GM12864 (cell line): ENCODE measurements around the gene ACAA1.

ENCODE experiments used
- DNase-seq: peaks from one replicate; pipeline ENCODE4 v3.0.0-alpha.2; 2011; ENCODE audit warnings: low read depth
- H3K4me3 ChIP-seq: 2 replicates; pipeline ENCODE4 v1.5.1; 2011; ENCODE audit warnings: mild to moderate bottlenecking, low read depth, low read length, control low read depth
- TF ChIP-seq, protein P1 (sequence below): IDR thresholded peaks from 2 replicates; pipeline ENCODE4 v1.5.1; 2011; ENCODE audit warnings: low read depth, mild to moderate bottlenecking, moderate library complexity, low read length, control low read depth, inconsistent platforms; ENCODE audit errors: missing control alignments

The ACAA1 gene

DNA sequence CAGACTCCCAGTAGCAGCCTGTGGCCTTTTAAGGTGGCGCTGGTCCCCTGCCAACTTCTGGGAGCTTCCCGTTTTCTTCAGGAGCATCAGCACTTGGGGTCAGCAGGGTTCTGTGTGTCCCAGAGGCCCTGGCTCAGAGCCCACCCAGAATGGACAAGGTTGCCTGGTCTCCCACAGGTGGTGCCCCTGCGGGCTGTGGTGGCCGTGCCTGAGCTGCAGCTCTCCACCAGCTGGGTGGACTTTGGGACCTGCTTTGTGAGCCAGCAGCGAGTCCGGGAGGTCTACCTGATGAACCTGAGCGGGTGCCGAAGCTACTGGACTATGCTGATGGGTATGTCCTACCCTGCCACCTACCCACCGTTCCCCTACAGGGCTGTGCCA is 15.5 kb downstream of the ACAA1 start:
- DNase-seq, result no peak
- TF ChIP-seq, protein P1, sequence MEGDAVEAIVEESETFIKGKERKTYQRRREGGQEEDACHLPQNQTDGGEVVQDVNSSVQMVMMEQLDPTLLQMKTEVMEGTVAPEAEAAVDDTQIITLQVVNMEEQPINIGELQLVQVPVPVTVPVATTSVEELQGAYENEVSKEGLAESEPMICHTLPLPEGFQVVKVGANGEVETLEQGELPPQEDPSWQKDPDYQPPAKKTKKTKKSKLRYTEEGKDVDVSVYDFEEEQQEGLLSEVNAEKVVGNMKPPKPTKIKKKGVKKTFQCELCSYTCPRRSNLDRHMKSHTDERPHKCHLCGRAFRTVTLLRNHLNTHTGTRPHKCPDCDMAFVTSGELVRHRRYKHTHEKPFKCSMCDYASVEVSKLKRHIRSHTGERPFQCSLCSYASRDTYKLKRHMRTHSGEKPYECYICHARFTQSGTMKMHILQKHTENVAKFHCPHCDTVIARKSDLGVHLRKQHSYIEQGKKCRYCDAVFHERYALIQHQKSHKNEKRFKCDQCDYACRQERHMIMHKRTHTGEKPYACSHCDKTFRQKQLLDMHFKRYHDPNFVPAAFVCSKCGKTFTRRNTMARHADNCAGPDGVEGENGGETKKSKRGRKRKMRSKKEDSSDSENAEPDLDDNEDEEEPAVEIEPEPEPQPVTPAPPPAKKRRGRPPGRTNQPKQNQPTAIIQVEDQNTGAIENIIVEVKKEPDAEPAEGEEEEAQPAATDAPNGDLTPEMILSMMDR, result no peak
- no peak overlapping the region for H3K4me3 ChIP-seq

DNA sequence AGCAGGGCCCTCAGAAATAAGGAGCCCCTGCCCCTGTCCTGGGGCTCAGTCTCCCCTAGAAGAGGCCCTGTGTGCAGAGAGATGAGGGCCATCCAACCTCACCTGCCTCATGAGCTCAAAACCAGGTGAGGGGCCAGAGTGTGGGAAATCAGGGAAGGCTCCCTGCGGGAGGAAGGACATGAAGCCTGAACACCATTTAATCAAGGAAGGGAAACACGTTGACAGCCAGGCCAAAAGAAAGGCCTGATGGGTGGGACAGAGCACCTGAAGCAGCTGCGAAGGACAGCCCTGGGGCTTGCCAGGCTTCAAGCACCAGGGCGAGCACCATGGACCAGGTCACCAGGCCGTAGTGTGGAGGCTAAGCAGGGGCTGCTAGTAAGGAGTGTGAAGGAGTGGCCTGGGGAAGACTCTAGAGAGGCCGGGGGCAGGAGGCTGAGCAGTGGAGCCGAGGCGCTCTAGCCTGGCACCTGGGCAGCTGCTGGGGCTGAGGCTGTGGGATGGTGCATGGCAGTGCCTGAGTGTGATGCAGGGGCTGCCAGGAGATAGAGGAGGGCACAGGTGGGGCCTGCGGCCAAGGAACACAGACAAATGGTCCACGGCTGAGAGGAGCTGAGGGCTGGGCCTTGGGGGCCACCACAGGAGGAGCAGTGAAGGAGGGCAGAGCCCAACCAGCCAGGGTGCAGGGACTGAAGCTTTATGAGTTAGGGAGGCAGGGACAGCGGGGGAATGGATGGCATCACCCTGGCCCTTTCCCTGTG is 16.1 kb downstream of the ACAA1 start:
- DNase-seq, result no peak
- TF ChIP-seq, protein P1, result no peak
- no peak overlapping the region for H3K4me3 ChIP-seq

DNA sequence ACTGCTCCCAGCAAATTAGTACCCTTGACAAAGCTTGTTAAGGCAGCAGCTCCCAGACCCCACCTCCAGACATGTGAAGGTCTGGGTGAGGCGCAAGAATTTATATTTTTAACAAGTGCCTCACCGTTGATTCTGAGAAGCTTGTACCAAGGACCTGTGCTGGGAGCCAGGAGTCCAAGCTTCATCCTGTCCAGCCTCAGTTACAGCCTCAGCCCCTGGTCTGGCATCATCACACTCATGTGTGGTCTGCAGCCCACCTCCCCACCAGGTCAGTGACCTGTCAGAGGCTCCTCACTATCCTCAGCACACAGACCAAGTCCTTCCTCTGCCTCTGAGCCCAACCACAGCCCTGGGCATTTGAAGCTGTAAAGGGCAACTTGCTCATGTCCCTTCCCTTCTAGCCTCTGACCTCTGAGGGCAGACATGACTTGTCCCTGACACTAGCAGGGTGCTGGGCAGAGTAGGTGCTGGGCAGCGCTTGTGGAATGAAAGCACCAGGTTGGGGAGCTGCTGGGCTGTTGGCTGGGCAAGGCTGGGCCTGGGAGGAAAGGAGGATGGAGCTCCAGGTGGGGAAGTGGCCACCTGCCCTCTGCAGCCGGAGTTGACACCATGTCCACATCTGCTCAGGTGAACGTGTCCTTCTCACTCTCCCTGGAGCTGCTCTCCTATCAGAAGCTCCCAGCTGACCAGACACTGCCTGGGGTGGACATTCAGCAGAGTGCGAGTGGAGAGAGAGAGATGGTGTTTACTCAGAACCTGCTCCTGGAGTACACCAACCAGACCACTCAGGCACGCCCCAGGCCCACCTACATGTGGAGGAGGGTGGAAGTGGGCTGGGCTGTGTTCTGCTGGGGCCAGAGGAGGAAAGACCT is 16.9 kb downstream of the ACAA1 start:
- no peak for DNase-seq
- TF ChIP-seq, protein P1, result no peak
- no peak overlapping the region for H3K4me3 ChIP-seq

DNA sequence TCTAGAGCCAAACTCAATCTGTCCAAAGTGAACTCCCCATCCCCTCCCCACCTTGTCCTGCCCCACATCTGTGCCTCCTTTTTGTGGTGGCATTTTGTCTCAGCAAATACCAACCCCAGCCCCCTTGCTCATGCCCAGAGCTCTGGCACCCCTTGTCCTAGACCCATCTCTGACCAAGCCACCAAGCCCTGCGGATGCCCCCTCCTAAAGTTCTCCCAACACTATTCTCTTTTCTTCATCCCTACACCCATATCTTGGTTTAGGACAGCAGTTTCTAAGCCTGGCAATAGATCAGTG is 17.7 kb downstream of the ACAA1 start:
- H3K4me3 ChIP-seq, result no peak overlapping the region
- TF ChIP-seq, protein P1, result no peak
- no peak for DNase-seq

DNA sequence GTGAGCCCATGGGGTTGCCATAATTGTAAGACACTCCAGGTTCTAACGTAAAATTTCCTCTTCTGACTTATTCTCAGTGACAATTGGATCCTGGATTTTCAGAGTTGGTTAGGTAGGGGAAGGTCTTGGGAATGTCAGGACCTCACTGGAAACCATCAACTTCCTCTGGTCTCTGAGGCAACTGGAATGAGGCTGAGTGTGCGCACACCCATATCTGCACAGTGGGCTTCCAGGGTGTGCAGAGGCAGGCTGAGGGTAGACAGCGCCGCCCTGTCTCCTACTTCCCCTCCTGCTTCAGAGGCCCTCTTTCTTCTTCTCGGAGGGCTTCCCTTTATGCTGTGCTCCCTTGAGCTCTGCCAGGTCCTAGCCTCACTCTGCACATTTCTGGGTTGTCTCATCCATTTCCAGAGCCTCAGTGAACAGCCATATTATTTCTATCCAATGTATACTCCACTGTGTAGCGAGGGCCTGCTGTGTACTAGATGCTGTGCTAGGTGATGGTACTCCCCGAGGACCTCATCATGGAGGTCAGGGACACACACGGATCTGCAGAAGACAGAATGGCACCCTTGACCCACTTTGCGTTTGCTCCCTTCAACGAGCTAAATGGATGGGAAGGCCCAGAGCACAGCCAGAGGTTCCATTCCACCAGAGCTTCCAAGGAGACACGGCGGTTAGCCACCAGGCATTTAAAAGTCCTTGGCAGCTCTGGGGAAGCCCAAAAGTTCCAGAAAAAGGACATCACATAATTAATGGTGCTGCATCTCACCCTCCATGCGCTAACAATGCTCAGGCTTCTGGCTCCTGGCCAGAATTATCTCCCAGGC is 18.3 kb downstream of the ACAA1 start:
- TF ChIP-seq, protein P1, result no peak
- no peak for DNase-seq
- no peak overlapping the region for H3K4me3 ChIP-seq

DNA sequence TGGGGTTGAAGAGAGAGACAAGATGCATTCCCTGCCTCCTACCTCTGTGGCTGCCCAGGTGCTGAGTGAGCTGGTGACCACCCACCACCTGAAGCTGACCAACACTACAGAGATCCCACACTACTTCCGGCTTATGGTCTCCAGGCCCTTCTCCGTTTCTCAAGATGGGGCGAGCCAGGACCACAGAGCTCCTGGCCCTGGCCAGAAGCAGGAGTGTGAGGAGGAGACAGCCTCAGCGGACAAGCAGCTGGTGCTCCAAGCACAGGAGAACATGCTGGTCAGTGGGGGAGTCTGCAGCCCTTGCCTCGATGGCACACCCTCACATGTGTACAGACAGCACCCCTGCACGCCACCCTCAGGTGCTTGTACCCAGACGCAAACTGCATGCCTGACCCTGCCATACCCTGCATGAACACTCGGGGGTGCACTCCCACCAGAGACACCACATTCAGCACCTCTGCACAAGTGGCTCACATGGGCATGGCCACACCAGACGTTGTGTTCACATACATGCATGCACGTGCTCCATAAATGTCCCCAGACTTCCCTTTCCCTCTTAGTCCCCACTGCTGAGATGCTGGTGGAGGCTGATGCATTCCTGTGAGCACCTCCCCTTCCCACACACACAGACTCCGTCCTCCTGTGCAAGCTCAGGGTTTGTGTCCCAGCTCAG is 19.0 kb downstream of the ACAA1 start:
- TF ChIP-seq, protein P1, result peak; percentile 96
- no peak for DNase-seq
- no peak overlapping the region for H3K4me3 ChIP-seq
